ENCODE measurements around the gene RIGI. TPM values are rescaled to one million over a fixed set of nuclear protein-coding genes. Genes with fewer than 3 reads are reported as not detected.

The RIGI gene
- total RNA-seq, 4 donors from 2014 or later = 12.7 to 38.9 (median 21.1) TPM

DNA sequence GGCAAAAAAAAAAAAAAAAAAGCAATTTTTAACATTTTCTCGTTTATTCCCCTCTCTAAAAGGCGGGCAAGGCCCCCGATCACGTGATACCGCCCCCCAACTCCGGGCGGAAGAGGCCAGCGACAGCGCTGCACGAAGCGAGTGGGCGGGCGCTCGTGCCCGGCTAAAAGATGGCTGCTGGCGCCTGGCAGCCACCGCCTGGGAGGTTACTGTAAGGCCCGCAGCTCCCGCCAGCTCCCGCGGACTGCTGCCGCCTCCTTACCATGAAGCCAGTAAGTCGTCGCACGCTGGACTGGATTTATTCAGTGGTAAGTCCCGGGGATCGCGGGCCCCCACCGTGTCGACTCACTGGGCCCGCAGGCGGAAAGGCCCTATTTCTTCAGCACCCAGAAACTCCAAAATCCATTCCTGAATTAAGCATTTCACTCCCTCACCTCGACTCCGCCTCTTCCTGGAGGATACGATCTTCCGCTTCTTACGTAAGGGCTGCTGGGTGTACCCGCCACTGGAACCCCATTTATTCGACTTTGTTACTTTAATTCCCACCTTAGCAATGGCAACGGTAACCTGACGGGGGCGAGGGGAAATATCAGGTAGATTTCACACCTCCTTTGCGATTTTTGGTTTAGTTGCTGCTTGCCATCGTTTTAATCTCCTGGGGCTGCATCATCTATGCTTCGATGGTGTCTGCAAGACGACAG is 26.3 kb upstream of the RIGI start, which contains the start of the genes SMIM27 and TOPORS:
SMIM27 (plus strand) TSS at position 156 of the 701 bp plus-strand sequence; CDS start at position 264, 108 bp downstream.
TOPORS (minus strand) TSS at position 415 of the 701 bp plus-strand sequence; CDS start at position 265, 150 bp downstream.
- Histone ChIP-seq H3K4me3 (peak within 1 kb of the TSS; percentile 64 to 82 (median 80)), H3K9me3 (no peaks in the 10 kb centered on the region), H3K36me3 (no peaks in the 10 kb centered on the region), H3K27ac (peak within 1 kb of the TSS; percentile 90 to 97 (median 92)), H3K27me3 (no peaks in the 10 kb centered on the region), H3K4me1 (peaks cover 12 to 30% (median 21%) of the 10 kb centered on the region in 4 donors)
- DNase-seq = peak; percentile 93
- in situ Hi-C loops (cut with MboI; ENCODE audit: low pct_ligation_motif_present in 1 of 4, low pct_unique_long_range_greater_than_20kb in 1 of 4, low sequenced_read_pairs in 3 of 4) = no loop called here
- peak; percentile 81 for TF ChIP-seq POLR2A (IDR thresholded peaks at IDR 0.05)
- TF ChIP-seq EP300 (IDR thresholded peaks at IDR 0.05; ENCODE audit: low read depth) = no peak
- peak; percentile 81 to 84 (median 82) for TF ChIP-seq POLR2AphosphoS5 (IDR thresholded peaks at IDR 0.05)
- TF ChIP-seq, protein P1, sequence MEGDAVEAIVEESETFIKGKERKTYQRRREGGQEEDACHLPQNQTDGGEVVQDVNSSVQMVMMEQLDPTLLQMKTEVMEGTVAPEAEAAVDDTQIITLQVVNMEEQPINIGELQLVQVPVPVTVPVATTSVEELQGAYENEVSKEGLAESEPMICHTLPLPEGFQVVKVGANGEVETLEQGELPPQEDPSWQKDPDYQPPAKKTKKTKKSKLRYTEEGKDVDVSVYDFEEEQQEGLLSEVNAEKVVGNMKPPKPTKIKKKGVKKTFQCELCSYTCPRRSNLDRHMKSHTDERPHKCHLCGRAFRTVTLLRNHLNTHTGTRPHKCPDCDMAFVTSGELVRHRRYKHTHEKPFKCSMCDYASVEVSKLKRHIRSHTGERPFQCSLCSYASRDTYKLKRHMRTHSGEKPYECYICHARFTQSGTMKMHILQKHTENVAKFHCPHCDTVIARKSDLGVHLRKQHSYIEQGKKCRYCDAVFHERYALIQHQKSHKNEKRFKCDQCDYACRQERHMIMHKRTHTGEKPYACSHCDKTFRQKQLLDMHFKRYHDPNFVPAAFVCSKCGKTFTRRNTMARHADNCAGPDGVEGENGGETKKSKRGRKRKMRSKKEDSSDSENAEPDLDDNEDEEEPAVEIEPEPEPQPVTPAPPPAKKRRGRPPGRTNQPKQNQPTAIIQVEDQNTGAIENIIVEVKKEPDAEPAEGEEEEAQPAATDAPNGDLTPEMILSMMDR (IDR thresholded peaks at IDR 0.05) = no peak
- intact Hi-C loops (cut with DNase I; ENCODE audit: low total_unique reads) = no loop called here
- 0 to 1% methylated on average over 8 to 46 of the region's 46 CpGs for WGBS, 2 donors (ENCODE audit: low coverage in 1 of 2)

DNA sequence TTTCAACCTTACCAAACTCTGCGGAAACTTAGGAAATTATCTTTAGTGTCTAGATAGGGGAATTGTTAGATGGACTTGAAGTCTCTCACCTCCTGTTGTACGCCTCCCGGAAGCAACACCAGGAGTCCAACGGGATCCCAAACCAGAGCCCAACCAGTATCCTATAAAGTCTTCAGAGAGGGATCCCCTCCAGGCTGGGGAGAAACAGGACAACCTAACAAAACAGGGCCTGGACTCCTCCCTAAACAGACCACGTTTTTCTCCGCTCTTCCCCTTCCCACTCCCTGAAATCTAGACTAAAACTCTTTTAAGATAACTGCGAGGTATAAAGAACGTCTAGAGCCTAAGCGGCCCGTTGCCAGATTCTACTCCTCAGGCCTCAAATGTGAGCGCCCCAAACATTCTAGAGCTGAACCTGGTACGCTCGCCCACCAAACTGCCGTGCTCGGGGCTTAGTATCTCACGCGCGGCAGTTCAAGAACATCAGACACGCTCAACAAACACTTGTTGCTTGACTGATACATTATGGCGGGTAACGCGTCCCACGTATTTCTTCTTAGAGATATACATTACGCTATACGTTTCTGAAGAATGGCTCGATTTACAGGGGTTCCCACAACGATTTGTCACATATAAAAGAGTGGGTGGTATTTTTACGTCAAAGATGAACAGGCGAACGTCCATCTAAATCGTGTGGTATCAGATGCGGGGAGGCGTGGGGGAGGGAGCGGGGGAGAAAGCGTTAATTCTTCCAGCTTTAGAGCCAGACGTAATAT is 25.5 kb upstream of the RIGI start:
- 1% methylated on average over 28 to 36 of the region's 36 CpGs for WGBS, 2 donors (ENCODE audit: low coverage in 1 of 2)
- TF ChIP-seq EP300 (IDR thresholded peaks at IDR 0.05; ENCODE audit: low read depth) (no peak), POLR2A (IDR thresholded peaks at IDR 0.05) (no peak), POLR2AphosphoS5 (IDR thresholded peaks at IDR 0.05) (no peak)
- TF ChIP-seq, protein P1 (IDR thresholded peaks at IDR 0.05) = no peak
- peaks cover 12 to 30% (median 21%) of the 10 kb centered on the region in 4 donors for H3K4me1 ChIP-seq
- H3K4me3 ChIP-seq = peak overlapping the region; percentile 64 to 82 (median 80)
- H3K36me3 ChIP-seq = no peaks in the 10 kb centered on the region
- in situ Hi-C loops (cut with MboI; ENCODE audit: low pct_ligation_motif_present in 1 of 4, low pct_unique_long_range_greater_than_20kb in 1 of 4, low sequenced_read_pairs in 3 of 4) = no loop called here
- DNase-seq = peak; percentile 47
- no peaks in the 10 kb centered on the region for H3K9me3 ChIP-seq
- H3K27ac ChIP-seq = peak overlapping the region; percentile 90 to 97 (median 92)
- intact Hi-C loops (cut with DNase I; ENCODE audit: low total_unique reads) = no loop called here
- no peaks in the 10 kb centered on the region for H3K27me3 ChIP-seq

DNA sequence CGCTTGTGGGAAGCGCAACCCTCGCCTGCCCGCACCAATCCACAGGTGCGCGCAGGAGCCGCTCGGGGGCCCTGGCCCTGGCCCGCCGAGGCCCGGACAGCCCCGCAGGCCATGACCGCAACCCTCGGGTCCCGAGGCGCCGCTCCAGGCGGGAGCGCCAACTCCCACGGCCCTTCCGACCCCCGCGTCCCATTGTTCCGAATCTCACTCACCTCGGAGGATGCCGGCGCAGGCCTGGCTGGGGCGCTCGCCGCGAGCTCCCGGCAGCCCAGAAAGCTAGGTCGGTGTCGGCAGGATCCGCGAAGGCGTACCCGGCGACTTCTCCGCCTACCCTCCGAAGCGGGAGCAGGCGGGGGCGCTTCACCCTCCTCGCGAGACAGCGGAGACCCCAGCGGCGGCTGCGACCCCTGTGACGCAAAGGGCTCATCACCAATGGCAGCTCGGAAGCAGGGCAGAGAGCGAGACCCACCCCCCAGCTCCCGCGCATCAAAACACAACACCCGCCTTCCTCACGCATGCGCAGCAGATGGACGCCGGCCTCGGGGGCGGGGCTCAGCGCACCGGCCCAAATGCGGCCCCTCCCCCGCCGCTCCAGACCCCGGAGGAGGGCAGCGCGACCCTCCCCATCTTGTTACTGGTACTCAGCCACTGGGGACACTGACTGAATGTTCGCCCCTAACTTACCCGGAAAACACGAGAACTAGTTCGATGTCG is 24.7 kb upstream of the RIGI start:
- Histone ChIP-seq H3K4me3 (peak overlapping the region; percentile 64 to 82 (median 80)), H3K9me3 (no peaks in the 10 kb centered on the region), H3K27me3 (no peaks in the 10 kb centered on the region), H3K36me3 (no peaks in the 10 kb centered on the region), H3K27ac (peak overlapping the region; percentile 90 to 97 (median 92)), H3K4me1 (peaks cover 12 to 30% (median 21%) of the 10 kb centered on the region in 4 donors)
- in situ Hi-C loops (cut with MboI; ENCODE audit: low pct_ligation_motif_present in 1 of 4, low pct_unique_long_range_greater_than_20kb in 1 of 4, low sequenced_read_pairs in 3 of 4) = no loop called here
- peak; percentile 45 to 70 (median 50) for TF ChIP-seq POLR2AphosphoS5 (IDR thresholded peaks at IDR 0.05)
- TF ChIP-seq POLR2A (IDR thresholded peaks at IDR 0.05) = peak; percentile 49
- TF ChIP-seq EP300 (IDR thresholded peaks at IDR 0.05; ENCODE audit: low read depth) = no peak
- TF ChIP-seq, protein P1 (IDR thresholded peaks at IDR 0.05) = peak in 1 of 5 experiments; percentile 6
- intact Hi-C loops (cut with DNase I; ENCODE audit: low total_unique reads) = no loop called here
- 0 to 1% methylated on average over 1 to 44 of the region's 75 CpGs for WGBS, 2 donors (ENCODE audit: low coverage in 1 of 2)
- peak; percentile 93 for DNase-seq

All from transverse colon (tissue), 4 donors.